Adrenal gland (tissue), 12 donors: ENCODE measurements around the gene ARAP1. TPM values are rescaled to one million over a fixed set of nuclear protein-coding genes. Genes with fewer than 3 reads are reported as not detected.

Source experiments
- DNase-seq, 7 donors: peaks; one replicate each; pipeline ENCODE4 v3.0.0-alpha.2; 2019 to 2020
- H3K27ac ChIP-seq, 5 donors: fragments of 200-600 bp; sonication (generic) in 4 of 5; 1 replicate in 3 of 5; 2 replicates in 2 of 5; pipeline versions ENCODE4 v1.5.1 to v1.8.0; 2016 to 2020; ENCODE audit warnings: mild to moderate bottlenecking in 1 of 5
- H3K27me3 ChIP-seq: fragments of 200-600 bp; 2 replicates; pipeline ENCODE4 v1.8.0; 2021
- H3K36me3 ChIP-seq, 2 donors: fragments of 200-600 bp; replicated peaks in 1 of 2; 1 replicate in 1 of 2; 2 replicates in 1 of 2; pipeline versions ENCODE4 v1.5.1 to v1.8.0; 2018 to 2022
- H3K4me1 ChIP-seq, 2 donors: fragments of 200-600 bp; replicated peaks in 1 of 2; 1 replicate in 1 of 2; 2 replicates in 1 of 2; pipeline versions ENCODE4 v1.5.1 to v1.8.0; 2018 to 2021
- H3K4me3 ChIP-seq, 4 donors: fragments of 200-600 bp; sonication (generic) in 3 of 4; one replicate each; pipeline ENCODE4 v1.5.1; 2016 to 2018
- H3K9me3 ChIP-seq, 3 donors: fragments of 200-600 bp; sonication (generic) in 1 of 3; replicated peaks in 1 of 3; 1 replicate in 2 of 3; 2 replicates in 1 of 3; pipeline versions ENCODE4 v1.5.1 to v1.8.0; 2016 to 2021
- CTCF ChIP-seq, 6 experiments: fragments of 450-650 bp in 4 of 6; fragments of 200-600 bp in 2 of 6; sonication (generic) in 1 of 6; IDR thresholded peaks; 1 replicate in 5 of 6; 2 replicates in 1 of 6; pipeline versions ENCODE4 v1.5.1 to v1.8.0; 2016 to 2021; ENCODE audit warnings: antibody characterized with exemption in 6 of 6, mild to moderate bottlenecking in 2 of 6, moderate library complexity in 1 of 6
- POLR2A ChIP-seq, 2 donors: fragments of 450-650 bp; IDR thresholded peaks; one replicate each; pipeline ENCODE4 v1.6.1; 2017; ENCODE audit warnings: antibody characterized with exemption in 2 of 2, mild to moderate bottlenecking in 2 of 2, moderate library complexity in 1 of 2
- WGBS, 4 donors: extraction: QIAGEN DNeasy Blood & Tissue Kit in 2 of 4; methylation state at CpG; one replicate each; pipeline versions ENCODE4 v1.1.5 to v1.1.7; 2013 to 2017; 5-methylcytosine and 5-hydroxymethylcytosine counted together
- intact Hi-C, 2 donors: fragments of 100-400 bp; cut with DNase I; formaldehyde crosslinking; loops; one replicate each; pipeline versions ENCODE4 v1.14.1 to v1.15.0; 2022 to 2023
- polyA plus RNA-seq, 3 donors: library from polyadenylated mRNA; stranded (reverse); fragments of 200-250 nt in 2 of 3; fragments of 350-450 nt in 1 of 3; fragmentation: Illumina TruSeq in 1 of 3; extraction: RNeasy Lipid Tissue Mini Kit (QIAGEN cat#74804) in 1 of 3; gene quantifications; one replicate each; pipeline ENCODE4 v1.2.3, GENCODE V29; 2013 to 2014
- total RNA-seq, 9 donors: library from RNA; depleted of rRNA in 4 of 9; stranded (reverse); fragments of >200 nt in 4 of 9; fragments of 120-200 nt in 1 of 9; fragmentation: NEBNext Ultra II Directional in 1 of 9; extraction: Animal tissue kit (Norgen Biotek cat#: 25700) in 1 of 9; gene quantifications; one replicate each; pipeline versions ENCODE4 v1.1.0 to v1.2.4, GENCODE V29; 2013 to 2023
- donor health status: healthy with polysubstance abuse.
- donor health status: Bipolar disorder and iron deficiency.
- donor health status: DM: yes; HTN: yes; CAD: no.
- donor health status: DM: no; HTN: no; CAD: no.
- donor health status: DM: no; HTN: no; CAD: no.
- donor health status: DM: yes; HTN: yes; CAD: no.

The ARAP1 gene
- total and polyA plus RNA-seq, 12 donors, result 30.0 to 217 (median 149) TPM

GRCh38 chr11:72745925-72746550 lies 6.2 kb downstream of the ARAP1 start:
- DNase-seq, result peak in 2 of 7 donors; percentile 54 to 57
- TF ChIP-seq POLR2A (IDR thresholded peaks at IDR 0.05) (no peak), CTCF (IDR thresholded peaks at IDR 0.05) (no peak)
- Histone ChIP-seq H3K27me3 (no peaks in the 10 kb centered on the region), H3K4me3 (no peak overlapping the region), H3K36me3 (no peaks in the 10 kb centered on the region), H3K9me3 (no peaks in the 10 kb centered on the region), H3K4me1 (peaks cover 72 to 82% of the 10 kb centered on the region in 2 donors), H3K27ac (peak overlapping the region in 3 of 5 donors; percentile 40 to 54 (median 43))
- intact Hi-C loops, result no loop called here
- 59 to 72% (median 64%) methylated on average over 10 to 11 of the region's 11 CpGs for WGBS, 4 donors

DNA sequence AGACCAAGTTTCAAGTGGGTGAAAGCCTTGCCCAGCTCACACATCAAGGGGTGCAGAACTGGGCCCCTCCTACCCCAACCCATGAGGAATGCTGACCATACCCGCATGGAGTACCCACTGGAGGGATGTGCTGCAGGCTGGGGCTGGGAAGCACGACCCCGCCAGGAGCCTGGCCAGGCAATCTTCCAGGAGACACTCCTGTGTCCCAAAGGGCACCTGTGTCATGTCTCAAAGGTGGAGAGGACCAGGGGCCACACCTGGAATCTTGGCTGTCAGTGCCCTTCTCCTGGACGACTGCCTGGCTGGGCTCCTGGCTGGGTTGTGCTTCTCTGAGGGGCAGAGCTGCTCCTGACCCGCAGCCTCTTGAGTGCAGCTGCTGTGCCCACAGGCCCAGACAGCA lies 6.7 kb downstream of the ARAP1 start:
- peak overlapping the region in 2 of 5 donors; percentile 40 to 54 for H3K27ac ChIP-seq
- TF ChIP-seq CTCF (IDR thresholded peaks at IDR 0.05) (no peak), POLR2A (IDR thresholded peaks at IDR 0.05) (no peak)
- no peak overlapping the region for H3K4me3 ChIP-seq
- intact Hi-C loops, result no loop called here
- no peaks in the 10 kb centered on the region for H3K36me3 ChIP-seq
- no peaks in the 10 kb centered on the region for H3K27me3 ChIP-seq
- WGBS, 4 donors, result 35 to 77% (median 70%) methylated on average over 2 to 5 of the region's 5 CpGs; no CpG with 5 or more reads in 1 of the 4 donors
- DNase-seq, result no peak
- no peaks in the 10 kb centered on the region for H3K9me3 ChIP-seq
- peaks cover 72 to 82% of the 10 kb centered on the region in 2 donors for H3K4me1 ChIP-seq

DNA sequence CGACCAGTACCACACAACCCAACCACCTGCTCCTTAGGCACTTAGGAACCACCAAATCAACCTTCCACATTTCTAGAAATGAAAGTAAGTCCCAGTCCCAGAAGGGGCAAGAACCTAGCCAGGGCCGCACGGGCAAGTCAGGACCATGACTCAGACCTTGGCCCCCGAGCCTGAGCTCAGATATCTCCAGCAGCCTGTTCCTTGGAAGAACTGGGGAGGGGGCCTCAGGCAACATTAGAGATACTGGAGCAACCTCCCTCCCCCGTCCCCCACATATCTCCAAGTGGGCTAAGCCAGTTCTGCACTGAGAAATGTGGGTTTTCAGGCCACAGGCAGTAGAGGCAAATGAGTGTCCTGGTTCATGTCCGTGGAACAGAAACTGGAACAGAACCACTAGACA lies 7.7 kb downstream of the ARAP1 start:
- WGBS, 4 donors, result 54 to 80% (median 62%) methylated on average over 5 to 6 of the region's 6 CpGs
- TF ChIP-seq CTCF (IDR thresholded peaks at IDR 0.05) (no peak), POLR2A (IDR thresholded peaks at IDR 0.05) (no peak)

GRCh38 chr11:72743321-72744221 lies 8.6 kb downstream of the ARAP1 start:
- TF ChIP-seq POLR2A (IDR thresholded peaks at IDR 0.05), result no peak
- TF ChIP-seq CTCF (IDR thresholded peaks at IDR 0.05), result no peak
- no peaks in the 10 kb centered on the region for H3K36me3 ChIP-seq
- peak overlapping the region in 4 of 5 donors; percentile 18 to 71 (median 40) for H3K27ac ChIP-seq
- intact Hi-C loops, result no loop called here
- no peaks in the 10 kb centered on the region for H3K27me3 ChIP-seq
- peaks cover 70 to 82% of the 10 kb centered on the region in 2 donors for H3K4me1 ChIP-seq
- DNase-seq, result no peak
- no peak overlapping the region for H3K4me3 ChIP-seq
- WGBS, 4 donors, result 83 to 90% (median 87%) methylated on average over 5 to 6 of the region's 6 CpGs
- H3K9me3 ChIP-seq, result no peaks in the 10 kb centered on the region

More for the DNA sequence above, 7.7 kb downstream of the ARAP1 start:
- DNase-seq, result peak in 2 of 7 donors; percentile 68 to 70
- Histone ChIP-seq H3K4me3 (no peak overlapping the region), H3K27ac (peak overlapping the region in 3 of 5 donors; percentile 49 to 71 (median 62)), H3K9me3 (no peaks in the 10 kb centered on the region), H3K36me3 (no peaks in the 10 kb centered on the region), H3K27me3 (no peaks in the 10 kb centered on the region), H3K4me1 (peaks cover 73 to 83% of the 10 kb centered on the region in 2 donors)
- intact Hi-C loops, result no loop called here
